Mesenchymal stem cell (in vitro differentiated cells and primary cell): Measurements from ENCODE around the gene CLEC4M.
A peak's percentile ranks its signal among the peaks of the same experiment; 100 is the strongest.

Experiments
- DNase-seq: peaks from one replicate; pipeline ENCODE4 v3.0.0-alpha.2; 2013
- H2AFZ ChIP-seq: one replicate; pipeline ENCODE4 v1.6.1; 2013; ENCODE audit warnings: low read depth, mild to moderate bottlenecking, control low read depth, inconsistent platforms, low read length, moderate library complexity
- H2AK5ac ChIP-seq: 2 replicates; pipeline ENCODE4 v1.6.1; 2013; ENCODE audit warnings: low read length, moderate library complexity, mild to moderate bottlenecking, inconsistent platforms; ENCODE audit not compliant: severe bottlenecking
- H2BK120ac ChIP-seq: one replicate; pipeline ENCODE4 v1.6.1; 2013; ENCODE audit warnings: low read depth, mild to moderate bottlenecking, inconsistent platforms, low read length, moderate library complexity
- H2BK12ac ChIP-seq, 2 experiments: one replicate each; pipeline ENCODE4 v1.6.1; 2013; ENCODE audit warnings: inconsistent platforms in 2 of 2, low read length in 2 of 2, mild to moderate bottlenecking in 2 of 2, moderate library complexity in 2 of 2, control low read depth in 1 of 2
- H2BK15ac ChIP-seq: one replicate; pipeline ENCODE4 v1.6.1; 2013; ENCODE audit warnings: mild to moderate bottlenecking, low read depth, inconsistent platforms; ENCODE audit not compliant: poor library complexity, severe bottlenecking
- H2BK5ac ChIP-seq: 2 replicates; pipeline ENCODE4 v1.6.1; 2013; ENCODE audit warnings: low read depth, mild to moderate bottlenecking, low read length, control low read depth, inconsistent platforms; ENCODE audit not compliant: poor library complexity, severe bottlenecking
- H3K14ac ChIP-seq, 2 experiments: one replicate each; pipeline ENCODE4 v1.6.1; 2013; ENCODE audit warnings: inconsistent platforms in 2 of 2, low read length in 2 of 2, control low read depth in 1 of 2, mild to moderate bottlenecking in 1 of 2, moderate library complexity in 1 of 2
- H3K18ac ChIP-seq, 2 experiments: one replicate each; pipeline ENCODE4 v1.6.1; 2013; ENCODE audit warnings: inconsistent platforms in 2 of 2, low read length in 2 of 2, control low read depth in 1 of 2, low read depth in 1 of 2, mild to moderate bottlenecking in 1 of 2
- H3K23ac ChIP-seq, 2 experiments: one replicate each; pipeline ENCODE4 v1.6.1; 2013; ENCODE audit warnings: inconsistent platforms in 2 of 2, low read length in 2 of 2, mild to moderate bottlenecking in 2 of 2, moderate library complexity in 2 of 2, control low read depth in 1 of 2
- H3K27ac ChIP-seq: 2 replicates; pipeline ENCODE4 v1.5.1; 2013; ENCODE audit warnings: mild to moderate bottlenecking, moderate library complexity, low read length, control low read depth, inconsistent platforms; ENCODE audit not compliant: poor library complexity, severe bottlenecking
- H3K27me3 ChIP-seq, 2 experiments: 2 replicates each; pipeline versions ENCODE4 v1.6.1 to v1.7.0; 2013; ENCODE audit warnings: low read length in 2 of 2, mild to moderate bottlenecking in 2 of 2, moderate library complexity in 2 of 2, control low read depth in 1 of 2, inconsistent platforms in 1 of 2; ENCODE audit not compliant: control insufficient read depth in 1 of 2, insufficient read depth in 1 of 2
- H3K36me3 ChIP-seq, 2 experiments: 2 replicates each; pipeline versions ENCODE4 v1.6.1 to v1.7.0; 2013; ENCODE audit warnings: low read length in 2 of 2, control low read depth in 1 of 2, inconsistent platforms in 1 of 2, low read depth in 1 of 2, mild to moderate bottlenecking in 1 of 2; ENCODE audit not compliant: insufficient read depth in 2 of 2, control insufficient read depth in 1 of 2
- H3K4ac ChIP-seq, 2 experiments: one replicate each; pipeline ENCODE4 v1.6.1; 2013; ENCODE audit warnings: inconsistent platforms in 2 of 2, low read length in 2 of 2, mild to moderate bottlenecking in 2 of 2, moderate library complexity in 2 of 2, control low read depth in 1 of 2, low read depth in 1 of 2
- H3K4me1 ChIP-seq: 2 replicates; pipeline ENCODE4 v1.6.1; 2013; ENCODE audit warnings: low read depth, low read length, control low read depth; ENCODE audit not compliant: control insufficient read depth, insufficient read depth
- H3K4me2 ChIP-seq: 2 replicates; pipeline ENCODE4 v1.6.1; 2013; ENCODE audit warnings: low read length, mild to moderate bottlenecking, inconsistent platforms; ENCODE audit not compliant: poor library complexity, severe bottlenecking
- H3K4me3 ChIP-seq, 2 experiments: 2 replicates each; pipeline versions ENCODE4 v1.5.1 to v1.7.0; 2013; ENCODE audit warnings: low read length in 2 of 2, mild to moderate bottlenecking in 2 of 2, control low read depth in 1 of 2, low read depth in 1 of 2; ENCODE audit not compliant: insufficient read depth in 1 of 2
- H3K79me1 ChIP-seq: replicated peaks from 2 replicates; pipeline ENCODE4 v1.6.1; 2013; ENCODE audit warnings: mild to moderate bottlenecking, control low read depth, low read length, inconsistent platforms; ENCODE audit not compliant: poor library complexity, severe bottlenecking
- H3K9ac ChIP-seq: 2 replicates; pipeline ENCODE4 v1.7.0; 2013; ENCODE audit warnings: mild to moderate bottlenecking, low read length, moderate library complexity
- H3K9me3 ChIP-seq: 2 replicates; pipeline ENCODE4 v1.7.0; 2013; ENCODE audit warnings: mild to moderate bottlenecking, low read length; ENCODE audit not compliant: control insufficient read depth
- H4K8ac ChIP-seq: one replicate; pipeline ENCODE4 v1.6.1; 2013; ENCODE audit warnings: inconsistent platforms, mild to moderate bottlenecking, low read length, moderate library complexity
- H4K91ac ChIP-seq: one replicate; pipeline ENCODE4 v1.6.1; 2013; ENCODE audit warnings: mild to moderate bottlenecking, low read length, inconsistent platforms
- WGBS: methylation state at CpG from one replicate; pipeline ENCODE4 v1.1.7; 2013; ENCODE audit warnings: mixed read lengths; 5-methylcytosine and 5-hydroxymethylcytosine counted together

The CLEC4M gene

GRCh38 chr19:7799640-7800355, 36.8 kb downstream of the CLEC4M start:
- no peaks in the 10 kb centered on the region for H3K36me3 ChIP-seq
- no peak overlapping the region for H2BK5ac ChIP-seq
- H3K9ac ChIP-seq, result peak overlapping the region; percentile 76
- peaks cover 5 to 48% of the 10 kb centered on the region in 2 experiments for H3K27me3 ChIP-seq
- peak; percentile 80 for DNase-seq
- peak overlapping the region; percentile 28 for H3K4me2 ChIP-seq
- no peak overlapping the region for H3K27ac ChIP-seq
- no peaks in the 10 kb centered on the region for H3K79me1 ChIP-seq
- H3K4me1 ChIP-seq, result peaks cover 2% of the 10 kb centered on the region
- H4K91ac ChIP-seq, result no peak overlapping the region
- no peak overlapping the region for H2BK120ac ChIP-seq
- no peak overlapping the region for H2AK5ac ChIP-seq
- H3K18ac ChIP-seq, result no peak overlapping the region
- H2BK15ac ChIP-seq, result no peak overlapping the region
- H4K8ac ChIP-seq, result no peak overlapping the region
- H3K4ac ChIP-seq, result no peak overlapping the region
- H3K9me3 ChIP-seq, result no peaks in the 10 kb centered on the region
- H3K14ac ChIP-seq, result no peak overlapping the region
- peak overlapping the region; percentile 18 to 19 for H2BK12ac ChIP-seq
- H3K23ac ChIP-seq, result no peak overlapping the region
- peak overlapping the region; percentile 73 for H2AFZ ChIP-seq
- H3K4me3 ChIP-seq, result peak overlapping the region in 1 of 2 experiments; percentile 75
- 6% methylated on average over 24 of the region's 34 CpGs for WGBS

- no peak overlapping the region for H3K4me3 ChIP-seq
- H2BK12ac ChIP-seq, result no peak overlapping the region
- H2BK5ac ChIP-seq, result no peak overlapping the region
- H2AK5ac ChIP-seq, result no peak overlapping the region
- no peak overlapping the region for H2BK120ac ChIP-seq
- no peak overlapping the region for H4K91ac ChIP-seq
- no peak overlapping the region for H3K4ac ChIP-seq
- H2BK15ac ChIP-seq, result no peak overlapping the region
- H3K27me3 ChIP-seq, result peaks cover 5 to 50% of the 10 kb centered on the region in 2 experiments
- peaks cover 2% of the 10 kb centered on the region for H3K4me1 ChIP-seq
- H2AFZ ChIP-seq, result no peak overlapping the region
- no peak for DNase-seq
- no peaks in the 10 kb centered on the region for H3K9me3 ChIP-seq
- no peak overlapping the region for H3K18ac ChIP-seq
- H3K23ac ChIP-seq, result no peak overlapping the region
- WGBS, result 81% methylated on average over 17 of the region's 17 CpGs
- no peak overlapping the region for H3K14ac ChIP-seq
- H3K36me3 ChIP-seq, result no peaks in the 10 kb centered on the region
- no peaks in the 10 kb centered on the region for H3K79me1 ChIP-seq
- no peak overlapping the region for H4K8ac ChIP-seq
- no peak overlapping the region for H3K9ac ChIP-seq
- no peak overlapping the region for H3K27ac ChIP-seq
- H3K4me2 ChIP-seq, result no peak overlapping the region
Measured at GRCh38 chr19:7801020-7801570, 38.1 kb downstream of the CLEC4M start.

GRCh38 chr19:7806234-7806633, 43.2 kb downstream of the CLEC4M start:
- Histone ChIP-seq H2BK120ac (no peak overlapping the region), H3K27me3 (peaks cover 0 to 39% of the 10 kb centered on the region in 2 experiments), H2BK5ac (no peak overlapping the region), H3K14ac (no peak overlapping the region), H3K36me3 (no peaks in the 10 kb centered on the region), H3K9ac (no peak overlapping the region), H4K91ac (no peak overlapping the region), H3K4ac (no peak overlapping the region), H3K9me3 (no peaks in the 10 kb centered on the region), H3K79me1 (no peaks in the 10 kb centered on the region), H3K18ac (no peak overlapping the region), H2BK15ac (no peak overlapping the region), H4K8ac (no peak overlapping the region), H3K27ac (no peak overlapping the region), H2AK5ac (no peak overlapping the region), H3K23ac (no peak overlapping the region), H2AFZ (no peak overlapping the region), H3K4me3 (no peak overlapping the region), H2BK12ac (no peak overlapping the region), H3K4me1 (no peaks in the 10 kb centered on the region), H3K4me2 (no peak overlapping the region)
- WGBS, result 83% methylated on average over 3 of the region's 3 CpGs
- DNase-seq, result no peak

GRCh38 chr19:7806876-7807275, 43.8 kb downstream of the CLEC4M start:
- Histone ChIP-seq H4K8ac (no peak overlapping the region), H3K4me2 (no peak overlapping the region), H3K14ac (no peak overlapping the region), H4K91ac (no peak overlapping the region), H2AFZ (no peak overlapping the region), H2BK5ac (no peak overlapping the region), H3K4ac (no peak overlapping the region), H3K23ac (no peak overlapping the region), H3K79me1 (no peaks in the 10 kb centered on the region), H3K27me3 (peaks cover 0 to 37% of the 10 kb centered on the region in 2 experiments), H3K36me3 (no peaks in the 10 kb centered on the region), H2BK12ac (no peak overlapping the region), H2AK5ac (no peak overlapping the region), H2BK120ac (no peak overlapping the region), H3K27ac (no peak overlapping the region), H2BK15ac (no peak overlapping the region), H3K4me3 (no peak overlapping the region), H3K9me3 (peaks cover 6% of the 10 kb centered on the region), H3K4me1 (no peaks in the 10 kb centered on the region), H3K18ac (no peak overlapping the region), H3K9ac (no peak overlapping the region)
- 74% methylated on average over 9 of the region's 9 CpGs for WGBS
- no peak for DNase-seq
